PFSK-1 (cell line): ENCODE data around the gene SUMF2.

Experiments used
- REST ChIP-seq, 2 experiments: IDR thresholded peaks; 2 replicates each; pipeline versions ENCODE4 v1.6.1 to v1.8.0; 2011 to 2012; ENCODE audit warnings: low read depth in 2 of 2, low read length in 2 of 2, control low read depth in 1 of 2, inconsistent platforms in 1 of 2, mild to moderate bottlenecking in 1 of 2, moderate library complexity in 1 of 2; ENCODE audit not compliant: insufficient read depth in 1 of 2
- SIN3A ChIP-seq: IDR thresholded peaks from 2 replicates; pipeline ENCODE4 v1.6.1; 2012; ENCODE audit warnings: mild to moderate bottlenecking, low read length, moderate library complexity, borderline replicate concordance; ENCODE audit not compliant: insufficient read depth
- TAF1 ChIP-seq: IDR thresholded peaks from 2 replicates; pipeline ENCODE4 v1.6.1; 2012; ENCODE audit warnings: low read length, control low read depth, borderline replicate concordance; ENCODE audit not compliant: insufficient read depth

DNA sequence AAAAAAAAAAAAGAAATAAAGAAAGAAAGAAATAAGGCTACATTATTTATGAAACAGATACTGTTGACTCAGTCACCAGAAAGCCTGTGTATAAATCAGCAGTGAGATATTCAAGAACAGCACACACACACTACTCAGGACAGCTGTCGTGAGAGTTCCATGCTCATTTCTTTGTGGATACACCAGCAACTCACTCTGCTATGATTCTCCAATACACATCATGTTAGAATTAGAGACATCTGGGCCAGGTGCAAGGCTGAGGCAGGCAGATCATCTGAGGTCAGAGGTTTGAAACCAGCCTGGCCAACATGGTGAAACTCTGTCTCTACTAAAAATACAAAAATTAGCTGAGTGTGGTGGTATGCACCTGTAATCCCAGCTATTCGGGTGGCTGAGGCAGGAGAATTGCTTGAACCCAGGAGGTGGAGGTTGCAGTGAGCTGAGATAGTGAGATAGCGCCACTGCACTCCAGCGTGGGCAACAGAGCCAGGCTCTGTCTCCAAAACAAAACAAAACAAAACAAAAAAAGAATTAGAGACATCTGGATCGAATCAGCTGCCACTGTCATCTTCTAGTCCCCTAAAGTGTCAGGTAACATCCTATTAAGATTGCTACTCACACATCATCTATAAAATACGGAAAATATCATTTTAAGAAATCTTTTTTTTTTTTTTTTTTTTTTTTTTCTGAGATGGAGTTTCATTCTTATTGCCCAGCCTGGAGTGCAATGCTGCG is 63.3 kb downstream of the SUMF2 start:
- TF ChIP-seq REST (IDR thresholded peaks at IDR 0.05; ENCODE audit: insufficient read depth in 1 of 2, low read depth in 2 of 2, low read length in 2 of 2), result no peak
- TF ChIP-seq SIN3A, result no peak
- TF ChIP-seq TAF1, result no peak
